ENCODE results near the gene HOGA1.

HOGA1 gene

DNA sequence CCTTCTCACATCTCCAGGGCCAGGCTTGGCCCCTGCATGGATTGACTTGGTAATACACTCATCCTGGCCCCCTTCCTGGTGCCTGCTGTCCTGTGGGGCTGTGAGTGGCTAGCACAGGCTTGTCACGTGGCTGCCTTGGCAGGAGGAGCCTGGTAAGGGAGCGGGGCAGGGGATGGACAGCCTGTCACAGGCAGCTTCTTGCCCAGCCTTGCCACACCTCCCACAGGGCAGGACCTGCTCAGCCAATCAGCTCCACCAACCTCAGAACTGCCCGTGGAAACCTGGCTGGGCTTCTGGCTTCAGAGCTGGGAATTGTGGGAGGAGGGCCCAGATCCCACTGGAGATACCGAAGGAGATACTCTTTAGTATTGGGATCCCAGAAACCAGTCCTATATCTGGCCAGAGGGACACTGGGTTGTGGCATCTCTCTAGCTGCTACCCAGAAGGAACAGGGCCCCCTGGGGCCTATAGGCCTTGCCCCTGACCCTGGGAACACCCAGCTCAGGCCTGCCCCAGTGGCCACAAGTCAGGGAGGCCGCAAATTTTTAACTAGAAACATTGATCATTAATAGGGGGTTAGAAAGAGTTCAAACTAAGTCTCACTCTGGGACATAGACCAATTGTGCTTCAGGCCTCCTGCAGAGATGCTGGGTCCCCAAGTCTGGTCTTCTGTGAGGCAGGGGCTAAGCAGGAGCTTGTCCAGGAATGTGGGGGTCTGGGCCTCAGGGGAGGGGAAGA is at the start of gene HOGA1:
HOGA1 (plus strand) TSS at position 330 of the 738 bp plus-strand sequence; CDS start at position 645, 315 bp downstream.
- no peak within 1 kb of the TSS for H3K4me3 ChIP-seq (ENCODE audit: low read length)
- peak; percentile 82 for DNase-seq (ENCODE audit: low read depth)
- TF ChIP-seq, protein P1, sequence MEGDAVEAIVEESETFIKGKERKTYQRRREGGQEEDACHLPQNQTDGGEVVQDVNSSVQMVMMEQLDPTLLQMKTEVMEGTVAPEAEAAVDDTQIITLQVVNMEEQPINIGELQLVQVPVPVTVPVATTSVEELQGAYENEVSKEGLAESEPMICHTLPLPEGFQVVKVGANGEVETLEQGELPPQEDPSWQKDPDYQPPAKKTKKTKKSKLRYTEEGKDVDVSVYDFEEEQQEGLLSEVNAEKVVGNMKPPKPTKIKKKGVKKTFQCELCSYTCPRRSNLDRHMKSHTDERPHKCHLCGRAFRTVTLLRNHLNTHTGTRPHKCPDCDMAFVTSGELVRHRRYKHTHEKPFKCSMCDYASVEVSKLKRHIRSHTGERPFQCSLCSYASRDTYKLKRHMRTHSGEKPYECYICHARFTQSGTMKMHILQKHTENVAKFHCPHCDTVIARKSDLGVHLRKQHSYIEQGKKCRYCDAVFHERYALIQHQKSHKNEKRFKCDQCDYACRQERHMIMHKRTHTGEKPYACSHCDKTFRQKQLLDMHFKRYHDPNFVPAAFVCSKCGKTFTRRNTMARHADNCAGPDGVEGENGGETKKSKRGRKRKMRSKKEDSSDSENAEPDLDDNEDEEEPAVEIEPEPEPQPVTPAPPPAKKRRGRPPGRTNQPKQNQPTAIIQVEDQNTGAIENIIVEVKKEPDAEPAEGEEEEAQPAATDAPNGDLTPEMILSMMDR (conservative IDR thresholded peaks at IDR 0.05; ENCODE audit: low read depth, low read length): no peak

DNA sequence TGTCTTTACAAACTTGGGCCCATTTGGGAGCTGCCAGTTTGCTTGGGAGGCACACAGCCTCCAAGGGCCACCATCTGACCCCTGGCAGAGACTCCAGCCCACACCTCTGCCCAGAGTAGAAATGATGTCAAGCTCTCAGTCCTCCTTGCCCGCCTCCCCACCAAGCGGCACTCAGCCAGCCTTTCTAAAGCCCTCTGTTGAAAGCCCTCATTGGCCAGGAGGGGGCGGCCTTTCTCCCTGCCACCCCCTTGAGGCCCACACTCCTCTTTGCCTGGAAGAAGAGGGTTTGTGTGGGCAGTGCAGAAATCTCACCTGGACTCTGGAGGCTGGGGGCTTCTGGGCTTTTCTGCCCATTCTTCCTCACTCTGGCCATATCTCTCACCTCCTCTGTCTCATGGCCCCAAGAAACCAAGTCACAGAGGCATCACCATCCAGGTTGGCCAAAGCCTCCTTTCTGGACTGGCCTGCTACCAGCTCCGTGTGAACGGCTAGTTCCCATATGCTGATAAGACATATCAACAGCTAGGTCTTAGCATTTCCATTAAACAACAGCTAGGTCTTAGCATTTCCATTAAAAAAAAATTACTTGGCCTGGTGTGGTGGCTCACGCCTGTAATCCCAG is 49.3 kb upstream of the HOGA1 start:
- TF ChIP-seq, protein P1 (conservative IDR thresholded peaks at IDR 0.05; ENCODE audit: low read depth, low read length): peak; percentile 52
- no peak for DNase-seq (ENCODE audit: low read depth)
- no peak overlapping the region for H3K4me3 ChIP-seq (ENCODE audit: low read length)

DNA sequence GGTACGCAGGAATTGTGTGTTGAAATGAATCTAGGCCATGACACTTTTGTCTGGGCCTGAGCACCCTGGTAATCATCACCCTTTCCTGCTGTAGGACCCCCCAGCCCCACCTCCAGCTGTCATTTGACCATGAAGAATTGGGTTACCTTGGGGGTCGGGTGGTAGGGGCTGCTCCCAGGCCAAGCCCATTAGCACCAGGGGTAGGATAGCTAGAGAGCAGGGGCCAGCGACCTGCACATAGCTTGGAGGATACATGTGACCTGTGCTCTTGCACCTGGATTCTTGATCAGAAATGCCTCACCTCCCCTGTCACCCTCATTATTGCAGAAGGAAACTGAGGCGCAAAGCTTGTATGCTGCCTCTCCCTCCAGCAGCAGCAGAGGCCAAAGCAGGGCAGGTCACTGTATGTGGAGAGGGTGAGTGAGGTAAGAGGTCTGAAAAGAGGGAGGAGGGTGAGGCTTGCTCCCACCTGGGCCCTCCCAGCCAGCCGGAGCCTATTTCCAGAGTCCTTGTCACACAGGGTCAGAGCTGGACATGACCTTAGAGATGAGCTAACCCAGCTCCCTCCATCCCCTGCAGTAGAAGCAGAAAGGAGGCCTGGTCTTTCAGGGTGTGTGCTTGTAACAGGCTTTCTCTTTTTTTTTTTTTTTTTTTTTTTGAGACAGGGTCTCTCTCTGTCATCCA is 46.9 kb upstream of the HOGA1 start:
- no peak for DNase-seq (ENCODE audit: low read depth)
- TF ChIP-seq, protein P1 (conservative IDR thresholded peaks at IDR 0.05; ENCODE audit: low read depth, low read length): no peak

DNA sequence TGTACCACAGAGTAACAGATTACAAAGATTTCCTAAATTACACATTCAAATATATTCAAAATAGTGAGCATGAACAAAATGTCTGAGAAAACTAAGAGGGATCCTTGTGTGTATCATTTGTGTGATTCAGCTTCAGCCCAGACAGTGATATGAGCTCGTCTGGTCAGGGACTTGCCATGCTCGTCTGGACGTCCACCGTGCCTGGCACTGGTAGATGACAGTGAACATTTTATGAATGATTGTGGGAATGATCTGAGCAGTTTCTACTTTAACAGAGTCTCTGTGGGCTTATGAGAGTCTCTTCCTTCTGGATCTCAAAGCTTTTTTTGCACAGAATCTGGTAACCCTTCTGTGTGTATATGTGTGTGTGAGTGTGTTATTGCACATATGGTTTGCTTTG is 45.8 kb upstream of the HOGA1 start:
- TF ChIP-seq, protein P1 (conservative IDR thresholded peaks at IDR 0.05; ENCODE audit: low read depth, low read length): no peak
- no peak overlapping the region for H3K4me3 ChIP-seq (ENCODE audit: low read length)
- DNase-seq (ENCODE audit: low read depth): peak; percentile 62

More for the DNA sequence above, 46.9 kb upstream of the HOGA1 start:
- H3K4me3 ChIP-seq (ENCODE audit: low read length): no peak overlapping the region

DNA sequence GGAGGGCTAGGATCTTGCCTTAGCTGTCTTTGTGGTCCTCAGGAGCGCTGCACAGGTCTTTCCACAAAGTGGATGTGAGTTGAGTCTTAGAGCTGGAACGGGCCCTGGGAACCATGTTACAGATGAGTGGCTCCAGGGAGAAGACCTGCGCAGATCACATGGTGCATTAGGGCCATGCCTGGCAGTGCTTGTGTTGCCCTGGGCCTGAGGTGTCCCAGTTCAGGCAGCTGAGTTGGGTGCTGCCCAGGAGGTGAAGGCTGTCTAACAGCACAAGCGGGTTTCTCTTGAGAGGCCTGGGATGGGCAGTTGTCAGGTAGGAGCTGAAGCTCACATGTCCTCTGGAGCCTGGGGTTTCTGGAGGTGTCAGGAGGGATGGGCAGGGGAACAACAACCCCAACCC is 45.4 kb upstream of the HOGA1 start:
- TF ChIP-seq, protein P1 (conservative IDR thresholded peaks at IDR 0.05; ENCODE audit: low read depth, low read length): no peak
- H3K4me3 ChIP-seq (ENCODE audit: low read length): no peak overlapping the region
- no peak for DNase-seq (ENCODE audit: low read depth)

DNA sequence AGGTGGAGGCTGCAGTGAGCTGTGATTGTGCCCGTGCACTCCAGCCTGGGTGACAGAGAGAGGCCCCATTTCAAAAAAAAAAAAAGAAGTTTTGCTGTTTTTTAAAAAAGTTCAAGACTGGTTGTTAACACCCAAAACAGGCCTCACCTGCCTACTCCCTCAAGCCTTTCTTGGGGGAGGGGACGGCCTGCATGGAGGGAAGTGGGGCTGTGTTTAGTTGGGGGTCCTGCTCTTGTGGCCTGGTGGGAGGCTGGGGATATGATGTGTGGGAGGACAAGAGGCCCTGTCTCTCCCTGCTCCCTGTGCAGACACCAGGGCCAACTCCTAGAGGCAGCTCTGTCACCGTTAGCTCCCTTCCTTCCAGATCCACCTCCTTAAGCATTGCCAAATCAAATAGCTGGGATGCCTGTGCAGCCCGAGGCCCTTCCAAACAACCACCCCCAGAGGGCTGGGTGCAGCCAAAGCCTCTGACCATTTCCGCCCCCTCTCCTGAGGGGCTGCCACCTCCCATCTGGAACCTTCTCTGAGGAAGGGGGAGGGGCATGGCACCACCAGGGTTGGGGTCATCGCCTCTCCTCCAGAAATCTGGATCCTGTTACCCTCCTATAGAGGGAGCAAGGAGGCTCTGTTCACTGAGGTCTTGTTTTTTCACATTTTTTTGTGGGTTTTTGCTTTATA is 44.5 kb upstream of the HOGA1 start:
- no peak for DNase-seq (ENCODE audit: low read depth)
- no peak overlapping the region for H3K4me3 ChIP-seq (ENCODE audit: low read length)
- TF ChIP-seq, protein P1 (conservative IDR thresholded peaks at IDR 0.05; ENCODE audit: low read depth, low read length): peak; percentile 39

Data from retinal pigment epithelial cell (primary cell).